Naive thymus-derived CD8-positive, alpha-beta T cell (primary cell): Measurements from ENCODE around the gene IGSF23. TPM values are rescaled to one million over a fixed set of nuclear protein-coding genes. Genes with fewer than 3 reads are reported as not detected.
"Not testable (repeated sequence)": the region's sequence is repeated elsewhere in the genome, so short reads cannot be mapped to it uniquely, and the experiment has no call there.

ENCODE experiments used
- ATAC-seq, 2 donors: fragments of 150-1000 bp; cut with Tn5 transposase in 1 of 2; sonication (Bioruptor Pico), chemical (Tn5 transposase) in 1 of 2; 1 replicate in 1 of 2; 2 replicates in 1 of 2; pipeline ENCODE4 v1.10.0; 2021; ENCODE audit warnings: mild to moderate bottlenecking in 2 of 2, moderate library complexity in 2 of 2
- POLR2A ChIA-PET: fragments of 350-600 bp; sonication (Branson Sonifier 250); formaldehyde crosslinking; loops from one replicate; lab custom pipeline; 2021; ENCODE audit warnings: antibody characterized with exemption; lab: Charles Lee
- DNase-seq, 10 donors: peaks; one replicate each; pipeline versions ENCODE4 v3.0.0 to v3.0.0-alpha.2; 2020 to 2022
- H3K27ac Mint-ChIP-seq, 10 donors: one replicate each; pipeline ENCODE4 v1.8.0; 2020 to 2022; ENCODE audit warnings: mild to moderate bottlenecking in 10 of 10, mixed read lengths in 10 of 10, moderate library complexity in 4 of 10, inconsistent platforms in 1 of 10
- H3K27me3 Mint-ChIP-seq, 5 donors: one replicate each; pipeline ENCODE4 v1.8.0; 2021 to 2022; ENCODE audit warnings: mixed read lengths in 5 of 5
- H3K36me3 Mint-ChIP-seq, 3 donors: one replicate each; pipeline ENCODE4 v1.8.0; 2020 to 2022; ENCODE audit warnings: mixed read lengths in 3 of 3, mild to moderate bottlenecking in 2 of 3, inconsistent platforms in 1 of 3
- H3K4me1 Mint-ChIP-seq, 4 donors: one replicate each; pipeline ENCODE4 v1.8.0; 2021 to 2022; ENCODE audit warnings: mixed read lengths in 4 of 4
- H3K4me3 Mint-ChIP-seq, 10 donors: one replicate each; pipeline ENCODE4 v1.8.0; 2020 to 2022; ENCODE audit warnings: mild to moderate bottlenecking in 10 of 10, mixed read lengths in 10 of 10, moderate library complexity in 6 of 10, inconsistent platforms in 1 of 10
- H3K9me3 Mint-ChIP-seq, 9 donors: one replicate each; pipeline ENCODE4 v1.8.0; 2020 to 2022; ENCODE audit warnings: mixed read lengths in 9 of 9, mild to moderate bottlenecking in 3 of 9, inconsistent platforms in 1 of 9, moderate library complexity in 1 of 9
- polyA plus RNA-seq, 3 donors: library from polyadenylated mRNA; unstranded; fragments of 300-500 nt; fragmentation: Illumina TruSeq; gene quantifications; one replicate each; pipeline ENCODE4 v1.2.3, GENCODE V29; 2021
- total RNA-seq, 8 experiments: library from RNA in 2 of 8; stranded (reverse) in 2 of 8; gene quantifications; one replicate each; pipeline ENCODE4 v1.2.3 and lab custom pipeline; 2021 to 2026

The IGSF23 gene
- total and polyA plus RNA-seq, 5 experiments from 2014 or later = not detected

GRCh38 chr19:44605547-44605946 lies 7.8 kb upstream of the IGSF23 start:
- DNase-seq (no peak), ATAC-seq (no peak)
- POLR2A ChIA-PET = no interaction called here
- no peak overlapping the region for H3K4me3 Mint-ChIP-seq
- peaks cover 0 to 7% (median 0%) of the 10 kb centered on the region in 5 donors for H3K27me3 Mint-ChIP-seq
- H3K9me3 Mint-ChIP-seq = peaks cover 0 to 5% (median 0%) of the 10 kb centered on the region in 9 donors
- peaks cover 5 to 20% (median 18%) of the 10 kb centered on the region in 4 donors for H3K4me1 Mint-ChIP-seq
- H3K27ac Mint-ChIP-seq = peak overlapping the region in 2 of 10 donors; percentile 69 to 74
- H3K36me3 Mint-ChIP-seq = no peaks in the 10 kb centered on the region

GRCh38 chr19:44607049-44607448 lies 6.3 kb upstream of the IGSF23 start:
- peak; percentile 37 to 62 for ATAC-seq
- POLR2A ChIA-PET = interaction anchor here (0.7 to 1.0 kb wide), 2 partner anchors 48 to 938 kb away, joined by 3 to 5 read pairs; no protein-coding TSS in a partner anchor
- Mint-ChIP-seq H3K4me1 (peaks cover 5 to 20% (median 18%) of the 10 kb centered on the region in 4 donors), H3K36me3 (no peaks in the 10 kb centered on the region), H3K27me3 (peaks cover 0 to 7% (median 0%) of the 10 kb centered on the region in 5 donors), H3K9me3 (peaks cover 0 to 5% (median 0%) of the 10 kb centered on the region in 9 donors), H3K4me3 (peak overlapping the region in 9 of 10 donors; percentile 8 to 77 (median 61)), H3K27ac (peak overlapping the region in 7 of 10 donors; percentile 10 to 89 (median 77))
- DNase-seq = peak in 3 of 10 donors; percentile 1 to 21 (median 14)

DNA sequence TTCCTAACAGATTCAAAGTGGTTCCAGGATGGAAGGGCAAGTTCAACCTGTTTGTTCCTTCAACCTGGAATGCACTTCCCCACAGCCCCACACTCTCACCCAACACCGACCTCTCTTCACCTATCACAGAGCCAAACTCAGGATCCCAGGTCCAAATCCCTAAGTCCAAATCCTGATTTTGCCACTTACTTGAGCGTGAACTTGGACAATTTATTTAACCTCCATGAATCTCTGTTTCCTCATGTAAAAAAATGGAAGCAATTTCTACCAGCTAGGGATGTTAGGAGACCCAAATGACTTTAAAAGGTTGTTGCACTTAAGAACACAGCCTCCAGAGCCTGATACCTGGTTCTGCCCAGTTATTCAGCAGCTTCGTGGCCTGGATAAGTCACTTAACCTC lies 5.4 kb upstream of the IGSF23 start:
- DNase-seq (no peak), ATAC-seq (no peak)
- Mint-ChIP-seq H3K27me3 (peaks cover 0 to 7% (median 0%) of the 10 kb centered on the region in 5 donors), H3K27ac (peak overlapping the region in 3 of 10 donors; percentile 38 to 74 (median 48)), H3K4me3 (peak overlapping the region in 6 of 10 donors; percentile 7 to 67 (median 56)), H3K4me1 (peaks cover 5 to 20% (median 18%) of the 10 kb centered on the region in 4 donors), H3K9me3 (peaks cover 0 to 1% (median 0%) of the 10 kb centered on the region in 9 donors), H3K36me3 (no peaks in the 10 kb centered on the region)
- POLR2A ChIA-PET = no interaction called here

DNA sequence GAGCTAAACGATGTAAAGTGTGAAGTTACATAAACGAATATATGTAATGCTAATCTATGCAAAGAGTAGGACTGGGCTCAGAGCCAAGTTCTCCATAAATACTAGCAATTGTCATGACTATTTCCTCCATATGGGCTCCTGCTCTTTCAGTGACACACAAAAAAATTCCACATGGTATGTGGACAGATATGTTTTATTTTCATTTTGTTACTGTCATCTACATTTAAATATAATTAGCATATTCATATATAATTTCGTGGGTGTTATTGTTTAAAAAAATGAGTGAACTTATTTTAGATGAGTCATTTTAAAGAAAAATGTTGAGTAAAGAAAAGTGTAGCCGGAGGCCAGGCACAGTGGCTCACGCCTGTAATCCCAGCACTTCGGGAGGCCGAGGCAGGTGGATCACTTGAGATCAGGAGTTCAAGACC lies 5.0 kb upstream of the IGSF23 start:
- Mint-ChIP-seq H3K27me3 (peaks cover 0 to 6% (median 0%) of the 10 kb centered on the region in 5 donors), H3K4me1 (peaks cover 5 to 20% (median 18%) of the 10 kb centered on the region in 4 donors), H3K9me3 (no peaks in the 10 kb centered on the region), H3K36me3 (no peaks in the 10 kb centered on the region), H3K27ac (no peak overlapping the region), H3K4me3 (peak overlapping the region in 1 of 10 donors; percentile 54)
- no peak for DNase-seq
- no peak for ATAC-seq
- POLR2A ChIA-PET = no interaction called here

DNA sequence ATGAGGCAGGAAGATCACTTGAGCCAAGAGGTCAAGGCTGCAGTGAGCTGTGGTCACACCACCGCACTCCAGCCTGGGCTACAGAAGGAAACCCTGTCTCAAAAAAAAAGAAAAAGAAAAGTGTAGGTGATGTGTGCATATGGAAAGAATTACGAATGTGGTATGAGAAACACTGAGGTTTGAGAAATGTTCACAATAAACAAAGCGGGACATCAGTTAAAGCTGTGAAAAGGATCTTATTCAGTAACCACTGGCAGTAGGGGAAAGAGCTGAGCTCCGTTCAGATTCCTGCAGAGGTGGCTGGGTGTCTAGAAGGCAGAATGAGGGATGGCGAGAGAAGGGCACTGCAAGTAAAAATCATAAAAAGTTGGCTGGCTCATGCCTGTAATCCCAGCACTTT lies 4.1 kb upstream of the IGSF23 start:
- no peaks in the 10 kb centered on the region for H3K9me3 Mint-ChIP-seq
- no peak for DNase-seq
- peaks cover 0 to 4% (median 0%) of the 10 kb centered on the region in 5 donors for H3K27me3 Mint-ChIP-seq
- H3K4me3 Mint-ChIP-seq = no peak overlapping the region
- ATAC-seq = no peak
- peaks cover 5 to 20% (median 18%) of the 10 kb centered on the region in 4 donors for H3K4me1 Mint-ChIP-seq
- POLR2A ChIA-PET = interaction anchor here (0.7 kb wide), 1 partner anchor 11 kb away, joined by 3 read pairs; no protein-coding TSS in a partner anchor
- no peak overlapping the region for H3K27ac Mint-ChIP-seq
- H3K36me3 Mint-ChIP-seq = no peaks in the 10 kb centered on the region

GRCh38 chr19:44610497-44610896 lies 2.9 kb upstream of the IGSF23 start:
- POLR2A ChIA-PET = not testable (repeated sequence)
- H3K4me1 Mint-ChIP-seq = peaks cover 5 to 20% (median 18%) of the 10 kb centered on the region in 4 donors

DNA sequence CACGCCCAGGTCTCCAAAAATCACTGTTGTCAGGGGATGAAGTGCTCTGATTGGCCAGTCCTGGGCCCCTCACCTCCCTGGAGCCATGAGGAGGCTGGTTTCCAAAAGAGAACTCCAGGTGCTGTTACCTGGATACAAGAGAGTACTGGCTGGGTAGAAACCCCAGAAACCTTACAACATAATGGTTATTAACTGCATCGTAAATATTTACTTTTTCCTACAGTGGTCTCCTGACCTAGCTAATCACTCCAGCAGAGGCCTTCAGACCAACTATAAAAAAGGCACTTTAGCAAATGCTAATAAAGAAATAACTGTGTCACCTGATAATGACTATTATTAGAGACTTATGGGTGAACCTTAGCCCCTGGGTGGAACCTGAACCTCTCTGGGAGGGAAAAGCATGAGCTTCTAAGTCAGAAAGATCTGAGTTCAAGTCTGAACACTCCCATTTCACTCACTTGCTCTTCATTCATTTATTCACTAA lies 1.5 kb upstream of the IGSF23 start:
- no peak overlapping the region for H3K4me3 Mint-ChIP-seq
- H3K27ac Mint-ChIP-seq = no peak overlapping the region
- ATAC-seq = no peak
- H3K9me3 Mint-ChIP-seq = no peaks in the 10 kb centered on the region
- no peaks in the 10 kb centered on the region for H3K36me3 Mint-ChIP-seq
- POLR2A ChIA-PET = no interaction called here
- peaks cover 5 to 16% (median 12%) of the 10 kb centered on the region in 4 donors for H3K4me1 Mint-ChIP-seq
- DNase-seq = no peak
- peaks cover 0 to 2% (median 0%) of the 10 kb centered on the region in 5 donors for H3K27me3 Mint-ChIP-seq

More at GRCh38 chr19:44610497-44610896, 2.9 kb upstream of the IGSF23 start:
- not testable (repeated sequence) for H3K27me3 Mint-ChIP-seq, H3K4me3 Mint-ChIP-seq, H3K9me3 Mint-ChIP-seq, H3K36me3 Mint-ChIP-seq, DNase-seq, ATAC-seq
- peak overlapping the region in 1 of 10 donors; percentile 13 for H3K27ac Mint-ChIP-seq

DNA sequence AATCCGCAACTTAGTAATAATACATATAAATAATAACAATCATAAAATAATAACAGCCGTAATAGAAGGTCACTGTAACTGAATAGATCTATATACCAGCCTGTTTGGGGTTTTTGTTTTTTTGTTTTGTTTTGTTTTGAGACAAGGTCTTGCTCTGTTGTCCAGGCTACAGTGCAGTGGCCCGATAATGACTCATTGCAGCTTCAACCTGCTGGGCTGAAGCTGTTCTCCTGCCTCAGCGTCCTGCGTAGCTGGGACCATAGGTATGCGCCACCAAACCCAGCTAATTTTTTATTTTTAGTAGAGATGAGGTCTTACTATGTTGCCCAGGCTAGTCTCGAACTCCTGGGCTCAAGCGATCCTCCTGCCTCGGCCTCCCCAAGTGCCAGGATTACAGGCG lies 950 bp downstream of the IGSF23 start:
- Mint-ChIP-seq H3K27me3 (peaks cover 0 to 2% (median 0%) of the 10 kb centered on the region in 5 donors), H3K9me3 (no peaks in the 10 kb centered on the region)

DNA sequence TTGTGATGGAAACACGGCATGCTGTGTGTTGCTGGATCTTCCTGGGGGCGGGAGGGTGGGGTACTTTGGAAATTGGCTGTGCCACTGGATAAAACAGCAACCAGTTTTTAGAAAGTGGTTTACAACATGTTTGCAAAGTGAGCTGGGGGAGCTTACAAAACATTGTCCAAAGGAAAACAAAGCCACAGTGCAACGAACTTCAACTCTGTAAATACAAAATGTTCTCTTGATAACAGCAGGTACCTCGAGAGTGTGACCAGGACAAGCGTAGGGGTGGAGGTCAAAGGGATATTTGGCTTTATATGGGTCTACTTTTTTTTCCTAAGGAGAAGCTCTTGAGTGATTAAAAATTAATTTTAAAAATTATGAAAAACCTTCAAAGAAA lies 2.5 kb downstream of the IGSF23 start:
- Mint-ChIP-seq H3K4me1 (no peaks in the 10 kb centered on the region), H3K4me3 (no peak overlapping the region), H3K27ac (no peak overlapping the region), H3K9me3 (peaks cover 0 to 2% (median 0%) of the 10 kb centered on the region in 9 donors), H3K36me3 (no peaks in the 10 kb centered on the region), H3K27me3 (peaks cover 0 to 2% (median 0%) of the 10 kb centered on the region in 5 donors)
- POLR2A ChIA-PET = no interaction called here
- DNase-seq (no peak), ATAC-seq (no peak)

More for the DNA sequence above, 950 bp downstream of the IGSF23 start:
- no peaks in the 10 kb centered on the region for H3K36me3 Mint-ChIP-seq
- no peak overlapping the region for H3K27ac Mint-ChIP-seq
- POLR2A ChIA-PET = no interaction called here
- peaks cover 0 to 1% (median 0%) of the 10 kb centered on the region in 4 donors for H3K4me1 Mint-ChIP-seq
- no peak for DNase-seq
- no peak for ATAC-seq
- no peak overlapping the region for H3K4me3 Mint-ChIP-seq

- DNase-seq (no peak), ATAC-seq (no peak)
- POLR2A ChIA-PET = no interaction called here
- Mint-ChIP-seq H3K36me3 (no peaks in the 10 kb centered on the region), H3K4me1 (no peaks in the 10 kb centered on the region), H3K4me3 (no peak overlapping the region), H3K9me3 (peaks cover 0 to 2% (median 0%) of the 10 kb centered on the region in 9 donors), H3K27me3 (peaks cover 0 to 2% (median 0%) of the 10 kb centered on the region in 5 donors), H3K27ac (no peak overlapping the region)
These were observed 3.9 kb downstream of the IGSF23 start for GRCh38 chr19:44617110-44617880.

GRCh38 chr19:44618640-44619357 lies 5.4 kb downstream of the IGSF23 start:
- POLR2A ChIA-PET = no interaction called here
- H3K27ac Mint-ChIP-seq = no peak overlapping the region

DNA sequence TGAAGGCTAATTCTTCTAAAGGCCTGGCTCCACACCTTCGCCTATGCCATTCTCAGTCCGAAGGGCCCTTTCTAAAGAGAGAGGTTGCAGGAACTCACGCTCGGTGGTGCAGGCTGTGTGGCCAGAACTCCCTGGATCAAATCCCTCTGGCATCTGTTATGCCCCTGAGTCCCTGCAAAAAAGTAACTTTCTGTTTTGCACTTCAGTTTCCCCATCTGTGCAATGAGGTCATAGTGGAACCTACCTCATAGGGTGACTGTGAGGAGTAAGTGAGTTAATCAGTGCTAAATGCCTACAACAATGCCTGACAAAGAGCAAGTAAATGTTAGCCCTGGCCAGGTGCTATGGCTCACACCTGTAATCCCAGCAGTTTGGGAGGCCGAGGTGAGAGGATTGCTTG lies 7.3 kb downstream of the IGSF23 start:
- ATAC-seq (no peak), DNase-seq (no peak)
- POLR2A ChIA-PET = no interaction called here
- Mint-ChIP-seq H3K27ac (no peak overlapping the region), H3K9me3 (peaks cover 0 to 12% (median 0%) of the 10 kb centered on the region in 9 donors), H3K4me3 (no peak overlapping the region), H3K4me1 (no peaks in the 10 kb centered on the region), H3K27me3 (no peaks in the 10 kb centered on the region), H3K36me3 (peaks cover 0 to under 1% (median 0%) of the 10 kb centered on the region in 3 donors)

More at GRCh38 chr19:44618640-44619357, 5.4 kb downstream of the IGSF23 start:
- DNase-seq (no peak), ATAC-seq (no peak)
- H3K4me1 Mint-ChIP-seq = no peaks in the 10 kb centered on the region
- no peaks in the 10 kb centered on the region for H3K27me3 Mint-ChIP-seq
- no peaks in the 10 kb centered on the region for H3K36me3 Mint-ChIP-seq
- peaks cover 0 to 5% (median 0%) of the 10 kb centered on the region in 9 donors for H3K9me3 Mint-ChIP-seq
- H3K4me3 Mint-ChIP-seq = no peak overlapping the region
